HepG2 (cell line): ENCODE measurements around the gene MSI2. TPM values are rescaled to one million over a fixed set of nuclear protein-coding genes. Genes with fewer than 3 reads are reported as not detected.
A peak's percentile ranks its signal among the peaks of the same experiment; 100 is the strongest.

Experiments used
- CREB1 ChIP-seq, 2 experiments: fragments of 450-650 bp in 1 of 2; IDR thresholded peaks; 2 replicates each; pipeline ENCODE4 v1.6.1; 2016 to 2017; ENCODE audit warnings: control low read depth in 1 of 2, mild to moderate bottlenecking in 1 of 2, missing compliant biosample characterization in 1 of 2, missing genetic modification characterization in 1 of 2
- DPF2 ChIP-seq: sonication (generic); formaldehyde crosslinking; IDR thresholded peaks from 2 replicates; pipeline ENCODE4 v1.4.0; 2020; ENCODE audit warnings: mild to moderate bottlenecking, low read depth, missing genetic modification reagents, borderline replicate concordance
- ESRRA ChIP-seq: sonication (generic); formaldehyde crosslinking; IDR thresholded peaks from 2 replicates; pipeline ENCODE4 v1.5.1; 2020; ENCODE audit warnings: mild to moderate bottlenecking, low read depth, missing genetic modification reagents
- FOXJ3 ChIP-seq: sonication (generic); formaldehyde crosslinking; IDR thresholded peaks from 2 replicates; pipeline ENCODE4 v1.4.0; 2020; ENCODE audit warnings: missing genetic modification reagents, mild to moderate bottlenecking, borderline replicate concordance
- PITX1 ChIP-seq: sonication (generic); formaldehyde crosslinking; IDR thresholded peaks from 2 replicates; pipeline ENCODE4 v1.5.1; 2020; ENCODE audit warnings: mild to moderate bottlenecking, missing genetic modification reagents
- polyA plus RNA-seq, 8 experiments: library from polyadenylated mRNA; depleted of rRNA in 3 of 8; stranded (reverse) in 7 of 8; unstranded in 1 of 8; fragments of >200 nt; fragmentation: Illumina TruSeq in 4 of 8; extraction: Trizol in 4 of 8; gene quantifications; 2 replicates each; pipeline versions ENCODE4 v1.2.1 to v1.2.3, GENCODE V29; 2011 to 2016; ENCODE audit warnings: low read depth in 4 of 8, missing spikeins in 1 of 8, mixed read lengths in 1 of 8; ENCODE audit not compliant: insufficient read depth in 1 of 8
- total RNA-seq, 5 experiments: library from RNA; depleted of rRNA; stranded (reverse); fragments of >200 nt; fragmentation: Illumina TruSeq; extraction: Trizol; gene quantifications; 2 replicates each; pipeline ENCODE4 v1.2.3, GENCODE V29; 2016; ENCODE audit warnings: low read depth in 1 of 5
- TF ChIP-seq, protein P1 (sequence below): sonication (generic); formaldehyde crosslinking; IDR thresholded peaks from 2 replicates; pipeline ENCODE4 v1.9.0; 2022; ENCODE audit warnings: missing genetic modification reagents, mild to moderate bottlenecking, borderline replicate concordance
- TF ChIP-seq, protein P2 (sequence below), 2 experiments: fragments of 450-650 bp in 1 of 2; sonication (generic) in 1 of 2; formaldehyde crosslinking in 1 of 2; IDR thresholded peaks; 2 replicates each; pipeline versions ENCODE4 v1.6.1 to v1.8.0; 2016 to 2022; ENCODE audit warnings: antibody characterized with exemption in 1 of 2, mild to moderate bottlenecking in 1 of 2, missing genetic modification reagents in 1 of 2
- TF ChIP-seq, protein P3 (sequence below), 2 experiments: sonication (generic) in 1 of 2; formaldehyde crosslinking in 1 of 2; IDR thresholded peaks; 2 replicates each; pipeline versions ENCODE4 v1.6.1 to v1.9.0; 2014 to 2022; ENCODE audit warnings: antibody characterized with exemption in 1 of 2, borderline replicate concordance in 1 of 2, inconsistent platforms in 1 of 2, low read depth in 1 of 2, missing genetic modification reagents in 1 of 2
- TF ChIP-seq, protein P4 (sequence below): sonication (generic); formaldehyde crosslinking; conservative IDR thresholded peaks from 2 replicates; pipeline ENCODE4 v1.5.0; 2020; ENCODE audit warnings: missing genetic modification reagents

The MSI2 gene
- total and polyA plus RNA-seq, 2 of the 13 experiments (the other 11 are each of a cell fraction or from before 2014, with no cell fraction given), result 77.5 to 78.4 TPM

DNA sequence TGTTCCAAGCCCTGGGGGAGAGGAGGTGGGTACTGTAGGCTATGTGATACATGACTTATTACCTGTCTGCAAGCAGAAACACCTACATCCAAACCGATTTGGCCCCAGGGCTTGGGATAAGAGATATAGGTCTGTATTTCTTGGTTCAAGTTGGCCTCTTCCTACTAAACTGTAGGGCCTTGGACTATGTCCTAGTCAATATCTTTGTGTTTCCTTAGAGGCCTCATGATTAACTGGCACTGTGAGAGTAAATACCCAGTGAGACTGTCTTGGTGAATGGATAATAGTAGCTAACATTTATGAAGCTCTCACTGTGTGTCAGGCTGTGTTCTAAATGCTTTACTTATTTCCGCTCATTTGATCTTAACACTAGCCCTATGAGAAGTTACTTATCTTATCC lies 70.0 kb downstream of the MSI2 start (continued):
- TF ChIP-seq CREB1 (IDR thresholded peaks at IDR 0.05), result no peak
- no peak for TF ChIP-seq CREB1 (CRISPR knock-in tag; IDR thresholded peaks at IDR 0.05)
- TF ChIP-seq, protein P1, sequence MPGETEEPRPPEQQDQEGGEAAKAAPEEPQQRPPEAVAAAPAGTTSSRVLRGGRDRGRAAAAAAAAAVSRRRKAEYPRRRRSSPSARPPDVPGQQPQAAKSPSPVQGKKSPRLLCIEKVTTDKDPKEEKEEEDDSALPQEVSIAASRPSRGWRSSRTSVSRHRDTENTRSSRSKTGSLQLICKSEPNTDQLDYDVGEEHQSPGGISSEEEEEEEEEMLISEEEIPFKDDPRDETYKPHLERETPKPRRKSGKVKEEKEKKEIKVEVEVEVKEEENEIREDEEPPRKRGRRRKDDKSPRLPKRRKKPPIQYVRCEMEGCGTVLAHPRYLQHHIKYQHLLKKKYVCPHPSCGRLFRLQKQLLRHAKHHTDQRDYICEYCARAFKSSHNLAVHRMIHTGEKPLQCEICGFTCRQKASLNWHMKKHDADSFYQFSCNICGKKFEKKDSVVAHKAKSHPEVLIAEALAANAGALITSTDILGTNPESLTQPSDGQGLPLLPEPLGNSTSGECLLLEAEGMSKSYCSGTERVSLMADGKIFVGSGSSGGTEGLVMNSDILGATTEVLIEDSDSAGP (CRISPR knock-in tag), result no peak
- TF ChIP-seq DPF2 (CRISPR knock-in tag), result 0 out of 2 replicates have a peak, but pooled peaks have one; percentile 46
- peak; percentile 21; the same call in 1 of the 2 replicates for TF ChIP-seq FOXJ3 (CRISPR knock-in tag)
- TF ChIP-seq PITX1 (CRISPR knock-in tag), result no peak
- TF ChIP-seq, protein P2, sequence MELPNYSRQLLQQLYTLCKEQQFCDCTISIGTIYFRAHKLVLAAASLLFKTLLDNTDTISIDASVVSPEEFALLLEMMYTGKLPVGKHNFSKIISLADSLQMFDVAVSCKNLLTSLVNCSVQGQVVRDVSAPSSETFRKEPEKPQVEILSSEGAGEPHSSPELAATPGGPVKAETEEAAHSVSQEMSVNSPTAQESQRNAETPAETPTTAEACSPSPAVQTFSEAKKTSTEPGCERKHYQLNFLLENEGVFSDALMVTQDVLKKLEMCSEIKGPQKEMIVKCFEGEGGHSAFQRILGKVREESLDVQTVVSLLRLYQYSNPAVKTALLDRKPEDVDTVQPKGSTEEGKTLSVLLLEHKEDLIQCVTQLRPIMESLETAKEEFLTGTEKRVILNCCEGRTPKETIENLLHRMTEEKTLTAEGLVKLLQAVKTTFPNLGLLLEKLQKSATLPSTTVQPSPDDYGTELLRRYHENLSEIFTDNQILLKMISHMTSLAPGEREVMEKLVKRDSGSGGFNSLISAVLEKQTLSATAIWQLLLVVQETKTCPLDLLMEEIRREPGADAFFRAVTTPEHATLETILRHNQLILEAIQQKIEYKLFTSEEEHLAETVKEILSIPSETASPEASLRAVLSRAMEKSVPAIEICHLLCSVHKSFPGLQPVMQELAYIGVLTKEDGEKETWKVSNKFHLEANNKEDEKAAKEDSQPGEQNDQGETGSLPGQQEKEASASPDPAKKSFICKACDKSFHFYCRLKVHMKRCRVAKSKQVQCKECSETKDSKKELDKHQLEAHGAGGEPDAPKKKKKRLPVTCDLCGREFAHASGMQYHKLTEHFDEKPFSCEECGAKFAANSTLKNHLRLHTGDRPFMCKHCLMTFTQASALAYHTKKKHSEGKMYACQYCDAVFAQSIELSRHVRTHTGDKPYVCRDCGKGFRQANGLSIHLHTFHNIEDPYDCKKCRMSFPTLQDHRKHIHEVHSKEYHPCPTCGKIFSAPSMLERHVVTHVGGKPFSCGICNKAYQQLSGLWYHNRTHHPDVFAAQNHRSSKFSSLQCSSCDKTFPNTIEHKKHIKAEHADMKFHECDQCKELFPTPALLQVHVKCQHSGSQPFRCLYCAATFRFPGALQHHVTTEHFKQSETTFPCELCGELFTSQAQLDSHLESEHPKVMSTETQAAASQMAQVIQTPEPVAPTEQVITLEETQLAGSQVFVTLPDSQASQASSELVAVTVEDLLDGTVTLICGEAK (IDR thresholded peaks at IDR 0.05), result no peak
- TF ChIP-seq, protein P2 (CRISPR knock-in tag; IDR thresholded peaks at IDR 0.05), result no peak
- TF ChIP-seq, protein P3, sequence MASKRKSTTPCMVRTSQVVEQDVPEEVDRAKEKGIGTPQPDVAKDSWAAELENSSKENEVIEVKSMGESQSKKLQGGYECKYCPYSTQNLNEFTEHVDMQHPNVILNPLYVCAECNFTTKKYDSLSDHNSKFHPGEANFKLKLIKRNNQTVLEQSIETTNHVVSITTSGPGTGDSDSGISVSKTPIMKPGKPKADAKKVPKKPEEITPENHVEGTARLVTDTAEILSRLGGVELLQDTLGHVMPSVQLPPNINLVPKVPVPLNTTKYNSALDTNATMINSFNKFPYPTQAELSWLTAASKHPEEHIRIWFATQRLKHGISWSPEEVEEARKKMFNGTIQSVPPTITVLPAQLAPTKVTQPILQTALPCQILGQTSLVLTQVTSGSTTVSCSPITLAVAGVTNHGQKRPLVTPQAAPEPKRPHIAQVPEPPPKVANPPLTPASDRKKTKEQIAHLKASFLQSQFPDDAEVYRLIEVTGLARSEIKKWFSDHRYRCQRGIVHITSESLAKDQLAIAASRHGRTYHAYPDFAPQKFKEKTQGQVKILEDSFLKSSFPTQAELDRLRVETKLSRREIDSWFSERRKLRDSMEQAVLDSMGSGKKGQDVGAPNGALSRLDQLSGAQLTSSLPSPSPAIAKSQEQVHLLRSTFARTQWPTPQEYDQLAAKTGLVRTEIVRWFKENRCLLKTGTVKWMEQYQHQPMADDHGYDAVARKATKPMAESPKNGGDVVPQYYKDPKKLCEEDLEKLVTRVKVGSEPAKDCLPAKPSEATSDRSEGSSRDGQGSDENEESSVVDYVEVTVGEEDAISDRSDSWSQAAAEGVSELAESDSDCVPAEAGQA (IDR thresholded peaks at IDR 0.05; ENCODE audit: low read depth), result no peak
- TF ChIP-seq, protein P3 (CRISPR knock-in tag; IDR thresholded peaks at IDR 0.05; ENCODE audit: borderline replicate concordance), result no peak
- TF ChIP-seq, protein P4, sequence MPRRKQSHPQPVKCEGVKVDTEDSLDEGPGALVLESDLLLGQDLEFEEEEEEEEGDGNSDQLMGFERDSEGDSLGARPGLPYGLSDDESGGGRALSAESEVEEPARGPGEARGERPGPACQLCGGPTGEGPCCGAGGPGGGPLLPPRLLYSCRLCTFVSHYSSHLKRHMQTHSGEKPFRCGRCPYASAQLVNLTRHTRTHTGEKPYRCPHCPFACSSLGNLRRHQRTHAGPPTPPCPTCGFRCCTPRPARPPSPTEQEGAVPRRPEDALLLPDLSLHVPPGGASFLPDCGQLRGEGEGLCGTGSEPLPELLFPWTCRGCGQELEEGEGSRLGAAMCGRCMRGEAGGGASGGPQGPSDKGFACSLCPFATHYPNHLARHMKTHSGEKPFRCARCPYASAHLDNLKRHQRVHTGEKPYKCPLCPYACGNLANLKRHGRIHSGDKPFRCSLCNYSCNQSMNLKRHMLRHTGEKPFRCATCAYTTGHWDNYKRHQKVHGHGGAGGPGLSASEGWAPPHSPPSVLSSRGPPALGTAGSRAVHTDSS, result no peak
- no peak for TF ChIP-seq ESRRA (CRISPR knock-in tag)
